Measurements from ENCODE around the gene ACO2. TPM values are rescaled to one million over a fixed set of nuclear protein-coding genes. Genes with fewer than 3 reads are reported as not detected.

Gene ACO2
- total RNA-seq, 2 donors from 2014 or later, result 77.2 to 81.9 TPM

- ATAC-seq, result no peak
- H3K27ac Mint-ChIP-seq, result no peak overlapping the region
- H3K27me3 Mint-ChIP-seq, result no peaks in the 10 kb centered on the region
- DNase-seq, result no peak
- peaks cover 5% of the 10 kb centered on the region for H3K36me3 Mint-ChIP-seq (ENCODE audit: low read depth)
- H3K4me3 Mint-ChIP-seq, result no peak overlapping the region
- H3K9me3 ChIP-seq (ENCODE audit: control insufficient read depth, low read length, poor library complexity, severe bottlenecking), result no peaks in the 10 kb centered on the region
- H3K4me1 Mint-ChIP-seq, result peaks cover 8% of the 10 kb centered on the region
Measured at GRCh38 chr22:41511521-41511968, 42.6 kb downstream of the ACO2 start.

DNA sequence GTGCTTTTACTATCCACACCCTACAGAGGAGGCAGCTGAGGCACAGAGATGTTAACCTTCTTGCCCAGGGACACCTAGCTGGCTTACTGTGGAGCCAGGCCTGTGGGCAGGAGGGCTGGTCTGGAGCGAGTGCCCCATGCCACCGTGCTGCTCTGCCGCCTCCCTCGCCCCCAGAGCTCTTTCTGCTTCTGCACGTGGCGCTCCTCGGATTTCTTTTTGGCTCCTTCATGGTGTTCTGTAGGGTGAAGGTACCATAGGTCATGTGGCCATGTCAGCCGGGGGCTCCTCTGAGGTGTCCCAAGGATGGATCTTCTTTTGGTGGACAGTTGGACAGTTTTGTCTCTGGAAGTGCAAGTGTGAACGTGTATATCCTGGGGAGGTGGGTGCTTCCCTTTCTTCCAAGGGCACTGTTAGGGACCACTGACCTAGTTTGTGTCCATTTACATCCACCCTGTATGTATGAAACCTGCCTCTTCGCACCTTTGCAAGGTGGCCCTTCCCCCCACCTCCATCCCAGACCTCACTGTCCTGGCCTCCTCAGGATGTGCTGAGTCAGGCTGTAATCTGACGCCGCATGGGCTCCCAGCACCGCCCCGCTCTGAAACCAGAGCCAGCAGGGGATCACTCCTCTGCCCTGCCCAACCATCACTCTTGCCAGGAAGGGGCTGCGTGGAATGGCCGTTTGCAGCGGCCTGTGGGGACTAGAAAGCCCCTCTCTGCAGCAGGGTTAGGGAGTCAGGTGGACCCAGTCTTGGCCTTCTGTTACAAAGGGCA lies 43.7 kb downstream of the ACO2 start:
- no peak overlapping the region for H3K4me3 Mint-ChIP-seq
- peaks cover 8% of the 10 kb centered on the region for H3K4me1 Mint-ChIP-seq
- no peaks in the 10 kb centered on the region for H3K27me3 Mint-ChIP-seq
- peaks cover 5% of the 10 kb centered on the region for H3K36me3 Mint-ChIP-seq (ENCODE audit: low read depth)
- no peaks in the 10 kb centered on the region for H3K9me3 ChIP-seq (ENCODE audit: control insufficient read depth, low read length, poor library complexity, severe bottlenecking)
- H3K27ac Mint-ChIP-seq, result no peak overlapping the region
- DNase-seq, result no peak
- ATAC-seq, result no peak

GRCh38 chr22:41513391-41513790 lies 44.5 kb downstream of the ACO2 start:
- Mint-ChIP-seq H3K27ac (no peak overlapping the region), H3K4me1 (peaks cover 8% of the 10 kb centered on the region), H3K27me3 (no peaks in the 10 kb centered on the region), H3K4me3 (no peak overlapping the region), H3K36me3 (ENCODE audit: low read depth) (peaks cover 5% of the 10 kb centered on the region)
- no peaks in the 10 kb centered on the region for H3K9me3 ChIP-seq (ENCODE audit: control insufficient read depth, low read length, poor library complexity, severe bottlenecking)
- ATAC-seq (no peak), DNase-seq (no peak)

DNA sequence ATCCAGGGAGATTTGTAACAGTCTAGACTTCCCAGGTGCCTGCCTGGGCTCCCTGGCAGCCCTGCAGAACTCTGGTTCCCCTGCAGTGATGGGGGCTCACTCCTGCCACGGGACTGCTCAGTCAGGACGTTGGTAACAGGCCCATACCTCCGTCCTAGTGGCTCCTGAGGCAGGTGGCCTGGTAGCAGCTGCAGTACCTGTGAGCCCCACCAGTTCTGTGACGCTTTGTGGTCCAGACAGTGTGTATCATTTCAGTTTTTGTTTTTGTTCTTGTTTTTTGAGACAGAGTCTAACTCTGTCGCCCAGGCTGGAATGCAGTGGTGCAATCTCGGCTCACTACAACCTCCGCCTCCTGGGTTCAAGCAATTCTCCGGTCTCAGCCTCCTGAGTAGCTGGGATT lies 47.5 kb downstream of the ACO2 start:
- no peak for DNase-seq
- ATAC-seq, result peak; percentile 18
- H3K27me3 Mint-ChIP-seq, result no peaks in the 10 kb centered on the region
- no peaks in the 10 kb centered on the region for H3K9me3 ChIP-seq (ENCODE audit: control insufficient read depth, low read length, poor library complexity, severe bottlenecking)
- no peaks in the 10 kb centered on the region for H3K36me3 Mint-ChIP-seq (ENCODE audit: low read depth)
- H3K27ac Mint-ChIP-seq, result peak overlapping the region; percentile 37
- H3K4me3 Mint-ChIP-seq, result no peak overlapping the region
- H3K4me1 Mint-ChIP-seq, result peaks cover 3% of the 10 kb centered on the region

GRCh38 chr22:41517172-41518047 lies 48.5 kb downstream of the ACO2 start:
- DNase-seq, result no peak
- H3K27ac Mint-ChIP-seq, result peak overlapping the region; percentile 37
- ATAC-seq, result no peak
- H3K27me3 Mint-ChIP-seq, result no peaks in the 10 kb centered on the region
- H3K36me3 Mint-ChIP-seq (ENCODE audit: low read depth), result no peaks in the 10 kb centered on the region
- H3K4me3 Mint-ChIP-seq, result no peak overlapping the region
- no peaks in the 10 kb centered on the region for H3K9me3 ChIP-seq (ENCODE audit: control insufficient read depth, low read length, poor library complexity, severe bottlenecking)
- peaks cover 3% of the 10 kb centered on the region for H3K4me1 Mint-ChIP-seq

DNA sequence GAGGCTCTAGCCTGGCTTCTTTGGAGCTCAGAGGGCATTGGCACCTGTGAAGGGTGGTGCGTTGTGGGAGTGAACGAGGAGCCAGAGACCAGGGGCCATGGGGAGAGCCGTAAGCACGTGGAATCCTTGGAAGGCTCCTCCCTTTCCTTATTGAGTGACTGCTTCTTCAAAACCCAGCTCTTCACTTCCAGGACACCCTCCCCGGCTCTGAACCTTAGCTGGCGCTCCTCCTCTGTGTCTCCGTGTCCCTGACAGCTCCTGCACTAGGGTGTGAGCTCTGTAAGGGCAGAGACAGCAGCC lies 49.1 kb downstream of the ACO2 start:
- H3K4me1 Mint-ChIP-seq, result peaks cover 3% of the 10 kb centered on the region
- H3K9me3 ChIP-seq (ENCODE audit: control insufficient read depth, low read length, poor library complexity, severe bottlenecking), result no peaks in the 10 kb centered on the region
- no peaks in the 10 kb centered on the region for H3K27me3 Mint-ChIP-seq
- peak overlapping the region; percentile 36 for H3K4me3 Mint-ChIP-seq
- DNase-seq, result no peak
- H3K27ac Mint-ChIP-seq, result peak overlapping the region; percentile 56
- ATAC-seq, result no peak
- no peaks in the 10 kb centered on the region for H3K36me3 Mint-ChIP-seq (ENCODE audit: low read depth)

- Mint-ChIP-seq H3K27ac (no peak overlapping the region), H3K36me3 (ENCODE audit: low read depth) (no peaks in the 10 kb centered on the region), H3K4me3 (no peak overlapping the region), H3K27me3 (no peaks in the 10 kb centered on the region), H3K4me1 (peaks cover 10% of the 10 kb centered on the region)
- H3K9me3 ChIP-seq (ENCODE audit: control insufficient read depth, low read length, poor library complexity, severe bottlenecking), result no peaks in the 10 kb centered on the region
- DNase-seq, result no peak
- ATAC-seq, result no peak
Measured at GRCh38 chr22:41521126-41521525, 52.2 kb downstream of the ACO2 start.

GRCh38 chr22:41522813-41523212 lies 53.9 kb downstream of the ACO2 start:
- H3K4me3 Mint-ChIP-seq, result no peak overlapping the region
- no peaks in the 10 kb centered on the region for H3K27me3 Mint-ChIP-seq
- H3K36me3 Mint-ChIP-seq (ENCODE audit: low read depth), result no peaks in the 10 kb centered on the region
- DNase-seq (no peak), ATAC-seq (no peak)
- no peaks in the 10 kb centered on the region for H3K9me3 ChIP-seq (ENCODE audit: control insufficient read depth, low read length, poor library complexity, severe bottlenecking)
- H3K27ac Mint-ChIP-seq, result peak overlapping the region; percentile 51
- peaks cover 12% of the 10 kb centered on the region for H3K4me1 Mint-ChIP-seq

- H3K36me3 Mint-ChIP-seq (ENCODE audit: low read depth), result peaks cover 1% of the 10 kb centered on the region
- H3K9me3 ChIP-seq (ENCODE audit: control insufficient read depth, low read length, poor library complexity, severe bottlenecking), result no peaks in the 10 kb centered on the region
- ATAC-seq (no peak), DNase-seq (no peak)
- H3K27ac Mint-ChIP-seq, result peak overlapping the region; percentile 68
- H3K4me3 Mint-ChIP-seq, result no peak overlapping the region
- H3K27me3 Mint-ChIP-seq, result no peaks in the 10 kb centered on the region
- H3K4me1 Mint-ChIP-seq, result peaks cover 13% of the 10 kb centered on the region
Measured at GRCh38 chr22:41523464-41524221, 54.7 kb downstream of the ACO2 start.

DNA sequence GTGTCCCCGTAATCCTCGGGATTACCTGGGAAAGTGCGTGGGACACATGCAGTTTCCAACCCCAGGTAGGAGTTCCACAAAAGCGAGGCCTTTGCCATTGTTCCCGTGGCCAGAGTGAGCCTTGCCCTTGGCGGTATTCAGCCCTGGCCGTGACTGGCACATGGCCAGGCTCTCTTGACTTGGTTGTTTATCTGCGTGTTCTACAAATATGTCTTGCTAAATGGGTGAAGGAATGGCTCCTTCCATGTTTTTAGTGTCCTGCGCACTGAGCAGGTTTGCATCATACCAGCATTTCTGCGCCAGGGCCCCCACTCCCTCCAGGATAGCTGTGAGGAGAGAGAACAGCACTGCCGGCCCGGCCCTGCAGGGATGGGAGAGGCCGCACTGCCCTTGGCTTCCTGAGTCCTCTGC lies 55.3 kb downstream of the ACO2 start:
- Mint-ChIP-seq H3K36me3 (ENCODE audit: low read depth) (peaks cover 4% of the 10 kb centered on the region), H3K27me3 (no peaks in the 10 kb centered on the region), H3K4me3 (no peak overlapping the region), H3K4me1 (peaks cover 14% of the 10 kb centered on the region), H3K27ac (peak overlapping the region; percentile 68)
- ATAC-seq (no peak), DNase-seq (no peak)
- H3K9me3 ChIP-seq (ENCODE audit: control insufficient read depth, low read length, poor library complexity, severe bottlenecking), result no peaks in the 10 kb centered on the region

- peaks cover 14% of the 10 kb centered on the region for H3K4me1 Mint-ChIP-seq
- no peaks in the 10 kb centered on the region for H3K27me3 Mint-ChIP-seq
- H3K9me3 ChIP-seq (ENCODE audit: control insufficient read depth, low read length, poor library complexity, severe bottlenecking), result no peaks in the 10 kb centered on the region
- H3K4me3 Mint-ChIP-seq, result no peak overlapping the region
- H3K27ac Mint-ChIP-seq, result peak overlapping the region; percentile 68
- peaks cover 4% of the 10 kb centered on the region for H3K36me3 Mint-ChIP-seq (ENCODE audit: low read depth)
- ATAC-seq (peak; percentile 81), DNase-seq (peak in 2 of 3 donors; percentile 29 to 34)
Measured at GRCh38 chr22:41524809-41525449, 56.0 kb downstream of the ACO2 start.

DNA sequence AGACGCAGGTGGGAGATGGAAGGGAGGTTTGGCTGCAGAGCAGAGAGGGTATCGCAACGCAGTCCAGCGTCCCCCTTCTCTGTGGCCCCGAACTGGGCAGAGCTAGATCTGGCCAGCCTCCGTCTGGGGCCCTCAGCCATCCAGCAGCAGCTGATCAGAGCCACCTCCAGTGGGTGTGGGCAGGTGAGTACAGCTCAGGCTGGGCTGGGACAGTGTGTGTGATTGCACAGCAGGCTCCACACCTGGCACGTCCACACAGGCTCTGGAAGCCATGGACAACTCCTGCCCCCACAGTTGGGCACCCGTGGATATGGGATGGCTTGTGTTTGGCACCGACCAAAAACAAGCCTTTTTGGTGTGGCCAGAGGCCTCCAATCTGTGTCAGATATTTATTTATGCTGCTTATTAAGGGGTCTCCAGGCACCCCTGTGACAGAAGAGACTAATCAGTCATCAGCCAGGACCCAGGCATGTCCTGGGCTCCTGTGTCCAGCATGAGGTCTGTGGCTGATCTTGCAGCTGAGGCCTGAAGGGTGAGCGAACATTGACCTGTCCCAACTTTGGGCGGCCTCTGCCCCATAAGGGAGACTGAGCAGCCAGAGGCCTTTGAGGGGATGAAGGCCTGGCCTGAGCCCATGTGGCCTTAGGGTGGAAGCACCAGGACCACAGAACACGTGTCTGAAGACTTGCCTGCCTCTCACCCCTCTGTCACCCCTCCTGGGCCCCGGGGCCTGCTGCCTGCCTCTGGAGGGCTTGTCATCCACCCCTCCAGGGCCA lies 56.7 kb downstream of the ACO2 start:
- H3K9me3 ChIP-seq (ENCODE audit: control insufficient read depth, low read length, poor library complexity, severe bottlenecking), result no peaks in the 10 kb centered on the region
- no peak overlapping the region for H3K4me3 Mint-ChIP-seq
- DNase-seq, result no peak
- H3K27ac Mint-ChIP-seq, result peak overlapping the region; percentile 68
- no peaks in the 10 kb centered on the region for H3K27me3 Mint-ChIP-seq
- peaks cover 14% of the 10 kb centered on the region for H3K4me1 Mint-ChIP-seq
- H3K36me3 Mint-ChIP-seq (ENCODE audit: low read depth), result peaks cover 4% of the 10 kb centered on the region
- no peak for ATAC-seq
